ENCODE measurements around the gene CDK2AP2.

- TF ChIP-seq CTCF (IDR thresholded peaks at IDR 0.05; ENCODE audit: low read depth, low read length) = no peak
- no peak for TF ChIP-seq EZH2phosphoT487 (IDR thresholded peaks at IDR 0.05; ENCODE audit: low read depth)
Measured at GRCh38 chr11:67500484-67500821, 7.5 kb downstream of the CDK2AP2 start.
